ENCODE data around the gene SETBP1.

GRCh38 chr18:44701227-44701626 lies 20.5 kb downstream of the SETBP1 start:
- TF ChIP-seq, protein P1, sequence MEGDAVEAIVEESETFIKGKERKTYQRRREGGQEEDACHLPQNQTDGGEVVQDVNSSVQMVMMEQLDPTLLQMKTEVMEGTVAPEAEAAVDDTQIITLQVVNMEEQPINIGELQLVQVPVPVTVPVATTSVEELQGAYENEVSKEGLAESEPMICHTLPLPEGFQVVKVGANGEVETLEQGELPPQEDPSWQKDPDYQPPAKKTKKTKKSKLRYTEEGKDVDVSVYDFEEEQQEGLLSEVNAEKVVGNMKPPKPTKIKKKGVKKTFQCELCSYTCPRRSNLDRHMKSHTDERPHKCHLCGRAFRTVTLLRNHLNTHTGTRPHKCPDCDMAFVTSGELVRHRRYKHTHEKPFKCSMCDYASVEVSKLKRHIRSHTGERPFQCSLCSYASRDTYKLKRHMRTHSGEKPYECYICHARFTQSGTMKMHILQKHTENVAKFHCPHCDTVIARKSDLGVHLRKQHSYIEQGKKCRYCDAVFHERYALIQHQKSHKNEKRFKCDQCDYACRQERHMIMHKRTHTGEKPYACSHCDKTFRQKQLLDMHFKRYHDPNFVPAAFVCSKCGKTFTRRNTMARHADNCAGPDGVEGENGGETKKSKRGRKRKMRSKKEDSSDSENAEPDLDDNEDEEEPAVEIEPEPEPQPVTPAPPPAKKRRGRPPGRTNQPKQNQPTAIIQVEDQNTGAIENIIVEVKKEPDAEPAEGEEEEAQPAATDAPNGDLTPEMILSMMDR (conservative IDR thresholded peaks at IDR 0.05 in 1 of 2, IDR thresholded peaks at IDR 0.05 in 1 of 2; ENCODE audit: extremely low read depth in 1 of 2, insufficient read depth in 1 of 2, low read depth in 1 of 2, low read length in 2 of 2): no peak
- TF ChIP-seq EZH2 (IDR thresholded peaks at IDR 0.05; ENCODE audit: borderline replicate concordance, low read length): no peak
